ENCODE results near the gene KATNB1. TPM values are rescaled to one million over a fixed set of nuclear protein-coding genes. Genes with fewer than 3 reads are reported as not detected.

KATNB1 gene
- polyA plus RNA-seq, 1 donor from 2014 or later, result 57.9 TPM

- no peaks in the 10 kb centered on the region for H3K36me3 ChIP-seq (ENCODE audit: insufficient read depth, low read length)
These were observed 17.2 kb downstream of the KATNB1 start for GRCh38 chr16:57752581-57753447.

GRCh38 chr16:57753448-57754353 is 18.1 kb downstream of the KATNB1 start:
- TF ChIP-seq POLR2AphosphoS5 (IDR thresholded peaks at IDR 0.05) (no peak), TAF1 (IDR thresholded peaks at IDR 0.05; ENCODE audit: low read depth) (no peak), EZH2 (IDR thresholded peaks at IDR 0.05; ENCODE audit: borderline replicate concordance, insufficient read depth, low read length, poor library complexity, severe bottlenecking) (no peak), EP300 (conservative IDR thresholded peaks at IDR 0.05; ENCODE audit: poor library complexity, severe bottlenecking) (no peak), CTCF (IDR thresholded peaks at IDR 0.05; ENCODE audit: poor library complexity, severe bottlenecking) (no peak), SMC3 (conservative IDR thresholded peaks at IDR 0.05; ENCODE audit: poor library complexity) (no peak), REST (IDR thresholded peaks at IDR 0.05; ENCODE audit: borderline replicate concordance) (no peak), MXI1 (conservative IDR thresholded peaks at IDR 0.05; ENCODE audit: poor library complexity, severe bottlenecking) (no peak), RAD21 (conservative IDR thresholded peaks at IDR 0.05) (no peak)
- H3K9me2 ChIP-seq (ENCODE audit: insufficient read depth, low read length), result no peaks in the 10 kb centered on the region
- no peaks in the 10 kb centered on the region for H4K20me1 ChIP-seq (ENCODE audit: insufficient read depth)
- no peaks in the 10 kb centered on the region for H3K27me3 ChIP-seq (ENCODE audit: insufficient read depth, low read depth, low read length)
- H3K9ac ChIP-seq (ENCODE audit: low read length), result no peak overlapping the region
- H3F3A ChIP-seq (ENCODE audit: insufficient read depth, low read length, poor library complexity, severe bottlenecking), result no peaks in the 10 kb centered on the region
- no peak overlapping the region for H3K4me2 ChIP-seq (ENCODE audit: low read length)
- no peaks in the 10 kb centered on the region for H3K79me2 ChIP-seq (replicated peaks; ENCODE audit: insufficient read depth, low read length)
- no peak overlapping the region for H2AFZ ChIP-seq (ENCODE audit: low read depth, low read length)
- H3K9me3 ChIP-seq (ENCODE audit: low read length), result no peaks in the 10 kb centered on the region
- no peak overlapping the region for H3K4me3 ChIP-seq (ENCODE audit: low read length)
- no peaks in the 10 kb centered on the region for H3K36me3 ChIP-seq (ENCODE audit: insufficient read depth, low read length)
- no peak overlapping the region for H3K27ac ChIP-seq (ENCODE audit: low read length)

More at GRCh38 chr16:57752581-57753447, 17.2 kb downstream of the KATNB1 start:
- Histone ChIP-seq H3F3A (ENCODE audit: insufficient read depth, low read length, poor library complexity, severe bottlenecking) (no peaks in the 10 kb centered on the region), H3K27me3 (ENCODE audit: insufficient read depth, low read depth, low read length) (no peaks in the 10 kb centered on the region), H3K4me2 (ENCODE audit: low read length) (no peak overlapping the region), H4K20me1 (ENCODE audit: insufficient read depth) (no peaks in the 10 kb centered on the region), H3K9me3 (ENCODE audit: low read length) (no peaks in the 10 kb centered on the region), H3K9me2 (ENCODE audit: insufficient read depth, low read length) (no peaks in the 10 kb centered on the region), H3K27ac (ENCODE audit: low read length) (no peak overlapping the region), H3K9ac (ENCODE audit: low read length) (no peak overlapping the region), H3K79me2 (replicated peaks; ENCODE audit: insufficient read depth, low read length) (no peaks in the 10 kb centered on the region), H2AFZ (ENCODE audit: low read depth, low read length) (no peak overlapping the region), H3K4me3 (ENCODE audit: low read length) (no peak overlapping the region)
- TF ChIP-seq EZH2 (IDR thresholded peaks at IDR 0.05; ENCODE audit: borderline replicate concordance, insufficient read depth, low read length, poor library complexity, severe bottlenecking), result no peak
- no peak for TF ChIP-seq MXI1 (conservative IDR thresholded peaks at IDR 0.05; ENCODE audit: poor library complexity, severe bottlenecking)
- TF ChIP-seq RAD21 (conservative IDR thresholded peaks at IDR 0.05), result no peak
- TF ChIP-seq POLR2AphosphoS5 (IDR thresholded peaks at IDR 0.05), result no peak
- no peak for TF ChIP-seq REST (IDR thresholded peaks at IDR 0.05; ENCODE audit: borderline replicate concordance)
- TF ChIP-seq SMC3 (conservative IDR thresholded peaks at IDR 0.05; ENCODE audit: poor library complexity), result no peak

Data from neural cell (in vitro differentiated cells).